A673 (cell line): ENCODE measurements around the gene CLCN4. TPM values are rescaled to one million over a fixed set of nuclear protein-coding genes. Genes with fewer than 3 reads are reported as not detected.

Experiments used
- BruUV-seq: library from RNA; stranded (reverse); fragments of 400-500 nt; replicated peaks from 2 replicates; lab custom pipeline; 2021; lab: Mats Ljungman, UMichigan
- CTCF ChIA-PET: fragments of 300-600 bp; sonication (Branson Sonifier 250); formaldehyde crosslinking; loops from one replicate; lab custom pipeline; 2022; ENCODE audit warnings: antibody characterized with exemption; lab: Charles Lee
- POLR2A ChIA-PET: fragments of 300-600 bp; sonication (Branson Sonifier 250); formaldehyde crosslinking; loops from one replicate; lab custom pipeline; 2022; ENCODE audit warnings: antibody characterized with exemption; ENCODE audit not compliant: low non-redundant PET; lab: Charles Lee
- DNase-seq: peaks from one replicate; pipeline ENCODE4 v3.0.0-alpha.2; 2015; ENCODE audit warnings: low spot score
- H3K27ac ChIP-seq: fragments of 200-600 bp; sonication (generic); 2 replicates; pipeline ENCODE4 v1.5.1; 2016; ENCODE audit warnings: mixed run types, low read depth, mild to moderate bottlenecking, mixed read lengths, antibody characterized with exemption, low read length; ENCODE audit not compliant: poor library complexity, severe bottlenecking
- H3K27me3 ChIP-seq: fragments of 200-600 bp; sonication (generic); replicated peaks from 2 replicates; pipeline ENCODE4 v1.6.1; 2017; ENCODE audit warnings: mixed run types, low read depth, mild to moderate bottlenecking, mixed read lengths, antibody characterized with exemption, low read length; ENCODE audit not compliant: insufficient read depth, poor library complexity
- H3K36me3 ChIP-seq: fragments of 200-600 bp; sonication (generic); 2 replicates; pipeline ENCODE4 v1.6.1; 2016; ENCODE audit warnings: mixed run types, mild to moderate bottlenecking, mixed read lengths, antibody characterized with exemption, low read length; ENCODE audit not compliant: insufficient read depth, poor library complexity, severe bottlenecking
- H3K4me1 ChIP-seq: fragments of 200-600 bp; sonication (generic); 2 replicates; pipeline ENCODE4 v1.6.1; 2017; ENCODE audit warnings: mixed run types, mild to moderate bottlenecking, mixed read lengths, antibody characterized with exemption, low read length; ENCODE audit not compliant: insufficient read depth, poor library complexity, severe bottlenecking
- H3K4me3 ChIP-seq: fragments of 200-600 bp; sonication (generic); 2 replicates; pipeline ENCODE4 v1.5.1; 2016; ENCODE audit warnings: low read depth, mixed run types, mild to moderate bottlenecking, mixed read lengths, low read length; ENCODE audit not compliant: poor library complexity, severe bottlenecking
- H3K9me3 ChIP-seq: fragments of 200-600 bp; sonication (generic); 2 replicates; pipeline ENCODE4 v1.6.1; 2016; ENCODE audit warnings: mixed run types, low read depth, mild to moderate bottlenecking, mixed read lengths, antibody characterized with exemption, low read length; ENCODE audit not compliant: poor library complexity, severe bottlenecking
- CTCF ChIP-seq: fragments of 300-800, 200-600 bp; sonication (generic); conservative IDR thresholded peaks from 2 replicates; pipeline ENCODE4 v1.5.1; 2017; ENCODE audit warnings: low read depth, mild to moderate bottlenecking, antibody characterized with exemption, low read length, moderate library complexity, mixed read lengths
- EZH2 ChIP-seq: fragments of 200-600 bp; sonication (generic); IDR thresholded peaks from 2 replicates; pipeline ENCODE4 v1.6.1; 2017; ENCODE audit warnings: borderline replicate concordance, low read depth, mild to moderate bottlenecking, mixed read lengths, antibody characterized with exemption, low read length; ENCODE audit not compliant: poor library complexity, severe bottlenecking
- intact Hi-C: fragments of 100-400 bp; cut with micrococcal nuclease; formaldehyde crosslinking; loops from one replicate; pipeline ENCODE4 v1.10.0; 2022; ENCODE audit not compliant: unreplicated experiment
- total RNA-seq: library from RNA; stranded (reverse); gene quantifications from 2 replicates; pipeline ENCODE4 v1.2.3, GENCODE V29; 2021

Gene CLCN4
- total RNA-seq, 1 experiment from 2014 or later, result 1.7 TPM

- TF ChIP-seq CTCF, result no peak
- TF ChIP-seq EZH2, result no peak
- ChIA-PET POLR2A (no interaction called here), CTCF (no interaction called here)
- no peak overlapping the region for H3K4me3 ChIP-seq
- no peaks in the 10 kb centered on the region for H3K27me3 ChIP-seq
- no peak overlapping the region for H3K27ac ChIP-seq
- no peaks in the 10 kb centered on the region for H3K36me3 ChIP-seq
- no peak for DNase-seq
- H3K4me1 ChIP-seq, result no peaks in the 10 kb centered on the region
- intact Hi-C loops, result no loop called here
- no peaks in the 10 kb centered on the region for H3K9me3 ChIP-seq
- BruUV-seq, result no TSS peak
Measured at GRCh38 chrX:10246297-10246696, 89.5 kb downstream of the CLCN4 start.

- no peak for TF ChIP-seq CTCF
- TF ChIP-seq EZH2, result no peak
- BruUV-seq, result no TSS peak
- ChIA-PET CTCF (no interaction called here), POLR2A (no interaction called here)
- no peaks in the 10 kb centered on the region for H3K27me3 ChIP-seq
- intact Hi-C loops, result no loop called here
- no peak overlapping the region for H3K4me3 ChIP-seq
- H3K27ac ChIP-seq, result no peak overlapping the region
- H3K4me1 ChIP-seq, result no peaks in the 10 kb centered on the region
- DNase-seq, result no peak
- H3K9me3 ChIP-seq, result no peaks in the 10 kb centered on the region
- no peaks in the 10 kb centered on the region for H3K36me3 ChIP-seq
Measured at GRCh38 chrX:10246846-10247245, 90.1 kb downstream of the CLCN4 start.

- Histone ChIP-seq H3K9me3 (no peaks in the 10 kb centered on the region), H3K4me1 (no peaks in the 10 kb centered on the region), H3K4me3 (no peak overlapping the region), H3K27ac (no peak overlapping the region), H3K36me3 (no peaks in the 10 kb centered on the region), H3K27me3 (no peaks in the 10 kb centered on the region)
- BruUV-seq, result no TSS peak
- CTCF ChIA-PET, result no interaction called here
- POLR2A ChIA-PET, result no interaction called here
- TF ChIP-seq CTCF (0 out of 2 replicates have a peak, but pooled peaks have one; percentile 18), EZH2 (no peak)
- no peak for DNase-seq
- intact Hi-C loops, result no loop called here
Measured at GRCh38 chrX:10254739-10255138, 98.0 kb downstream of the CLCN4 start.
